LNCaP clone FGC (cell line): ENCODE data around the gene SLC25A21.
"Not testable (repeated sequence)": the region's sequence is repeated elsewhere in the genome, so short reads cannot be mapped to it uniquely, and the experiment has no call there.

Source experiments
- DNase-seq: peaks from one replicate; pipeline ENCODE4 v3.0.0-alpha.2; 2011; ENCODE audit warnings: low read depth
- H3K4me3 ChIP-seq: 2 replicates; pipeline ENCODE4 v1.5.1; 2011; ENCODE audit warnings: mild to moderate bottlenecking, low read depth, low read length, control low read depth
- TF ChIP-seq, protein P1 (sequence below): IDR thresholded peaks from 2 replicates; pipeline ENCODE4 v1.5.1; 2012; ENCODE audit warnings: mild to moderate bottlenecking; ENCODE audit not compliant: control insufficient read depth, insufficient read depth; ENCODE audit errors: extremely low read depth

The SLC25A21 gene

DNA sequence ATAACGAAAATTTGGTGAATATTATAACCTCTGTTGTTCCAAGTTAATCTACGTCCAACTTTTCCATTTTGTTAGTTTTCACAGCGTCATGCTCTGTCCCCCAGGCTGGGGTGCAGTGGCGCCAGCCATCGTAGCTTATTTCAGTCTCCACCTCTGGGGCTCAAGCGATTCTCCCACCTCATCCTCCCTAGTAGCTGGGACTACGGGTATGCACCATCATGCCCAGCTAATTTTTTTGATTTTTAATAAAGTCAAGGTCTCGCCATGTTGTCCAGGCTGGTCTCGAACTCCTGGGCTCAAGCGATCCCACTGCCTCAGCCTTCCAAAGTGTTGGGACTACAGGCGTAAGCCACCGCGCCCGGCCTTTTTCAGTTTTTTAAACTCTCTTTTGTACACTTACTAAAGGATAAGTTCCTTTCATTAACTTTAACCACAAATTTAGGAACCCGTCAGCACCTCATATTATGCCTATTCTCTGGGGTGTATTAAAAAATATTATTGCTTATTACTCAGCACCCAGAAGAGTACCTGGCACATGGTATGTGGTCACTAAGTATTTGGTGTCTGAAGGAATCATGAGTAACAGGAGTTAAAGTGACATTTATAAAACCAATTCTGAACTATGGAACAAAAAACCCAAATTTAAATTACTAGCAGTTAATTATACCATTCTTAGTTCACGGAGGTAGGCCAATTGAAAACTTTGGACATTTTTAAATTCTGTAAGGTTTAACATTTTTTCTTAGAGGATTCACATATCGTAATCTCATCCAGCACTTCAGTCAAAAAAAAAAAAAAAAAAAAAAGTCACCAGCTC is 24.4 kb upstream of the SLC25A21 start:
- DNase-seq, result no peak
- TF ChIP-seq, protein P1, sequence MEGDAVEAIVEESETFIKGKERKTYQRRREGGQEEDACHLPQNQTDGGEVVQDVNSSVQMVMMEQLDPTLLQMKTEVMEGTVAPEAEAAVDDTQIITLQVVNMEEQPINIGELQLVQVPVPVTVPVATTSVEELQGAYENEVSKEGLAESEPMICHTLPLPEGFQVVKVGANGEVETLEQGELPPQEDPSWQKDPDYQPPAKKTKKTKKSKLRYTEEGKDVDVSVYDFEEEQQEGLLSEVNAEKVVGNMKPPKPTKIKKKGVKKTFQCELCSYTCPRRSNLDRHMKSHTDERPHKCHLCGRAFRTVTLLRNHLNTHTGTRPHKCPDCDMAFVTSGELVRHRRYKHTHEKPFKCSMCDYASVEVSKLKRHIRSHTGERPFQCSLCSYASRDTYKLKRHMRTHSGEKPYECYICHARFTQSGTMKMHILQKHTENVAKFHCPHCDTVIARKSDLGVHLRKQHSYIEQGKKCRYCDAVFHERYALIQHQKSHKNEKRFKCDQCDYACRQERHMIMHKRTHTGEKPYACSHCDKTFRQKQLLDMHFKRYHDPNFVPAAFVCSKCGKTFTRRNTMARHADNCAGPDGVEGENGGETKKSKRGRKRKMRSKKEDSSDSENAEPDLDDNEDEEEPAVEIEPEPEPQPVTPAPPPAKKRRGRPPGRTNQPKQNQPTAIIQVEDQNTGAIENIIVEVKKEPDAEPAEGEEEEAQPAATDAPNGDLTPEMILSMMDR, result no peak
- H3K4me3 ChIP-seq, result peak overlapping the region; percentile 71

DNA sequence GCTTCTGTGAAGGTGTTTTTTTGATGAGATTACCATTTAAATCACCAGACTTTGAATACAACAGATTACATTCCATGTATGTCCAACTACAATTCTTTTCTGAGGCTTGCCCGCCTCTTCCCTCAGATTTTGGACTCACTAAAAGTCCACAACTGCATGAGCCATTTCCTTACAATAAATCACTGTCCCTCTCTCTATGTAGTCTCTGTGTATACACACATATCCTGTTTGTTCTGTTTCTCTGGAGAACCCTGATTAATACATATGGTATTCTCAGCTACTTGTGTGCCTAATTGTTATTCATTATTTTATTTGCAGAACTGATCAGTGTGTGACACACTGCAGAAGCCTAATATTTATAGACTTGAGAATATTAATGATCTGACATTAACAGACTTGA is 22.9 kb upstream of the SLC25A21 start:
- TF ChIP-seq, protein P1, result no peak
- DNase-seq, result no peak
- H3K4me3 ChIP-seq, result no peak overlapping the region

DNA sequence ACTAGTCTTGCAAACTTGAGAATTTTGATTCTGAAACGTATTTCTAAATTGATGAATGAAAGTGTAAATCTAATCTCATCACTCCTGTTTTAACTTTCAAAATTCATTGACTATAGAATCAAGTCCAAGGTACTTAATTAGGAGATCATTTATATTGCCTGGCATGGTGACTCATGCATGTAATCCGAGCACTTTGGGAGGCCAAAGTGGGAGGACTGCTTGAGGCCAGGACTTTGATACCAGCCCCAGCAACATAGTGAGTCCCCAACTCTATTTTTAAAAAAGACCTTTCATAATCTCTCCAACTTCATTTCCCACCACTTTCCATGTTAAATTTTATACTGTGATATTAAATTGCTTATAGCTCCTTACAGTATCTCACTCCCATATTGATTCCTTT is 22.3 kb upstream of the SLC25A21 start:
- DNase-seq, result no peak
- TF ChIP-seq, protein P1, result no peak
- no peak overlapping the region for H3K4me3 ChIP-seq

DNA sequence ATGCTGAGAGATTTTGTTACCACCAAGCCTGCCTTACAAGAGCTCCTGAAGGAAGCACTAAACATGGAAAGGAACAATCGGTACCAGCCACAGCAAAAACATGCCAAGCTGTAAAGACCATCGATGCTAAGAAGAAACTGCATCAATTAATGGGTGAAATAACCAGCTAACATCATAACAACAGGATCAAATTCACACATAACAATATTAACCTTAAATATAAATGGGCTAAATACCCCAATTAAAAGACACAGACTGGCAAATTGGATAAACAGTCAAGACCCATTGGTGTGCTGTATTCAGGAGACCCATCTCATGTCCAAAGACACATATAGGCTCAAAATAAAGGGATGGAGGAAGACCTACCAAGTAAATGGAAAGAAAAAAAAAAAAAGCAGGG is 17.3 kb upstream of the SLC25A21 start:
- not testable (repeated sequence) for H3K4me3 ChIP-seq, DNase-seq

DNA sequence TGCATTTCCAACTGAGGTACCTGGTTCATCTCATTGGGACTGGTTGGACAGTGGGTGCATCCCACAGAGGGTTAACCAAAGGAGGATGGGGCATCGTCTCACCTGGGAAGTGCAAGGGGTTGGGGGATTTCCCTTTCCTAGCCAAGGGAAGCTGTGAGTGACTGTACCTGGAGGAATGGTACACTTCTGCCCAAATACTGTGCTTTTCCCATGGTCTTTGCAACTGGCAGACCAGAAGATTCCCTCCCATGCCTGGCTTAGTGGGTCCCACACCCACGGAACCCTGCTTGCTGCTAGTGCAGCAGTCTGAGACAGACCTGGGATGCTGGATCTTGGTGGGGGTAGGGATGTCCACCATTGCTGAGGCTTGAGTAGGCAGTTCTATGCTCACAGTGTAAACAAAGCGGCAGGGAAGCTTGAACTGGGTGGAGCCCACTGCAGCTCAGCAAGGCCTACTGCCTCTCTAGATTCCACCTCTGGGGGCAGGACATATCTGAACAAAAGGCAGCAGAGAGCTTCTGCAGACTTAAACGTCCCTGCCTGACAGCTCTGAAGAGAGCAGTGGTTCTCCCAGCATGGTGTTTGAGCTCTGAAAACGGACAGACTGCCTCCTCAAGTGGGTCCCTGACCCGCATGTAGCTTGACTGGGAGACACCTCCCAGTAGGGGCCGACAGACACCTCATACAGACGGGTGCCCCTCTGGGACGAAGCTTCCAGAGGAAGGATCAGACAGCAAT is 15.6 kb upstream of the SLC25A21 start:
- DNase-seq, H3K4me3 ChIP-seq: not testable (repeated sequence)

DNA sequence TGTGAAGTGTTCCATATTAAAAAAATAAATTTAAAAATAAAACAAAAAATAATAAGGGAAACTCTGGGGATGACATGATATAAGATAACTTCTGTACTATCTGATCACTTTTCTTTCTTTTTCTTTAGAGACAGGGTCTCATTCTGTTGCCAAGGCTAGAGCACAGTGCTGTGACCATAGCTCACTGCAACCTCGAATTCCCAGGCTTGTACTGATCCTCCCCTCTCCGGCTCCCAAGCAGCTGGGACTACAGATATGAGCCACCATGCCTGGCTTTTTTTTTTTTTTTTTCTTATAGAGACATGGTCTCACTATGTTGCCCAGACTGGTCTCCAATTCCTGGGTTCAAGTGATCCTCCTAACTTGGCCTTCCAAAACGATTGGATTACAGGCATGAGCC is 14.9 kb upstream of the SLC25A21 start:
- DNase-seq, result no peak
- no peak overlapping the region for H3K4me3 ChIP-seq
- TF ChIP-seq, protein P1, result no peak

DNA sequence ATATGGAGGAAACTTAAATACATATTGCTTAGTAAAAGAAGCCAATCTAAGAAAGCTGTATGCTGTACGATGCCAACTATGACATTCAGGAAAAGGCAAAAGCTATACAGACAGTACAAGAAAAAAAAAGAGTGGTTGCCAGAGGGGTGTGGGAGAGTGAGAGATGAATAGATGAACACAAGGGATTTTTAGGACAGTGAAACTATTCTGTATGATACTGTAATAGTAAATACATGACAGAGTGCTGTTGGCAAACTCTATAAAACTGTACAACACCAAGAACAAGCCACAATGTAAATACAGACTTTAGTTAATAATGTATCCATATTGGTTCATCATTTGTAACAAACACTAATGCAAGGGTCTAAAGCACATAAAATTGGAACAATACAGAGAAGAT is 14.5 kb upstream of the SLC25A21 start:
- TF ChIP-seq, protein P1, result no peak
- DNase-seq, result no peak
- H3K4me3 ChIP-seq, result no peak overlapping the region

DNA sequence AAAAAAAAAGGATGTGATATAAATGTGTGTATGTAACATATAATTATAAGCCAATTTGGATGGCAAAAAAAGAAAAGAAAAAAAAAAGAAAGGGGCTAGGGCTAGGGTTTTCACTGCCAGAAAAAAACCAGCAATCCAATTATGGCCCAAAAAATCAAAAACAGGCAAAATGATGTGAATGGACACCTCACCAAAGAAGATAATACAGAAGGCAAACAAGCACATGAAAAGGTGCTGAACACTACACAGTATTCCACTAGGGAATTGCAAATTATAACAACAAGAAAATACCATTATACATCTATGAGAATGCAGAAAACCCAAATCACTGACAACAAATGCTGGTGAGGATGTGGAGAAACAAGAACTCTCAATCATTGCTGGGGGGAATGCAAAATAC is 13.3 kb upstream of the SLC25A21 start:
- no peak for DNase-seq
- H3K4me3 ChIP-seq, result no peak overlapping the region
- TF ChIP-seq, protein P1, result no peak

DNA sequence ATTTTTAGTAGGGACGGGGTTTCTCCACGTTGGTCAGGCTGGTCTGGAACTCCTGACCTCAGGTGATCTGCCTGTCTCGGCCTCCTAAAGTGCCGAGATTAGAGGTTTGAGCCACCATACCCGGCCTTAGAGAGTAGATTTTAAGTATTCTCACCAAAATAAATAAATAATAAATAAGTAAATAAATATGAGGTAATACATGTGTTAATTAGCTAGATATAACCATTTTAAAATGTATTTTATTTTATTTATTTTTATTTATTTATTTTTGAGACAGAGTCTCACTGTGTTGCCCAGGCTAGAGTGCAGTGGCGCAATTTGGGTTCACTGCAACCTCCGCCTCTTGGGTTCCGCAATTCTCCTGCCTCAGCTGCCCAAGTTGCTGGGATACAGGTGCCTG is 12.1 kb upstream of the SLC25A21 start:
- H3K4me3 ChIP-seq, result not testable (repeated sequence)

More for the DNA sequence above, 12.1 kb upstream of the SLC25A21 start:
- DNase-seq, result not testable (repeated sequence)
